Epithelial cell of esophagus (primary cell): ENCODE measurements around the gene RNLS.

Experiments
- DNase-seq: peaks from one replicate; pipeline ENCODE4 v3.0.0; 2010; ENCODE audit warnings: low read depth
- H3K4me3 ChIP-seq: 2 replicates; pipeline ENCODE4 v1.5.1; 2011; ENCODE audit warnings: mild to moderate bottlenecking, low read length, control low read depth
- TF ChIP-seq, protein P1 (sequence below): IDR thresholded peaks from 2 replicates; pipeline ENCODE4 v1.5.1; 2011; ENCODE audit warnings: low read depth, mild to moderate bottlenecking, low read length, control low read depth, inconsistent platforms; ENCODE audit not compliant: insufficient read depth; ENCODE audit errors: missing control alignments

RNLS gene

DNA sequence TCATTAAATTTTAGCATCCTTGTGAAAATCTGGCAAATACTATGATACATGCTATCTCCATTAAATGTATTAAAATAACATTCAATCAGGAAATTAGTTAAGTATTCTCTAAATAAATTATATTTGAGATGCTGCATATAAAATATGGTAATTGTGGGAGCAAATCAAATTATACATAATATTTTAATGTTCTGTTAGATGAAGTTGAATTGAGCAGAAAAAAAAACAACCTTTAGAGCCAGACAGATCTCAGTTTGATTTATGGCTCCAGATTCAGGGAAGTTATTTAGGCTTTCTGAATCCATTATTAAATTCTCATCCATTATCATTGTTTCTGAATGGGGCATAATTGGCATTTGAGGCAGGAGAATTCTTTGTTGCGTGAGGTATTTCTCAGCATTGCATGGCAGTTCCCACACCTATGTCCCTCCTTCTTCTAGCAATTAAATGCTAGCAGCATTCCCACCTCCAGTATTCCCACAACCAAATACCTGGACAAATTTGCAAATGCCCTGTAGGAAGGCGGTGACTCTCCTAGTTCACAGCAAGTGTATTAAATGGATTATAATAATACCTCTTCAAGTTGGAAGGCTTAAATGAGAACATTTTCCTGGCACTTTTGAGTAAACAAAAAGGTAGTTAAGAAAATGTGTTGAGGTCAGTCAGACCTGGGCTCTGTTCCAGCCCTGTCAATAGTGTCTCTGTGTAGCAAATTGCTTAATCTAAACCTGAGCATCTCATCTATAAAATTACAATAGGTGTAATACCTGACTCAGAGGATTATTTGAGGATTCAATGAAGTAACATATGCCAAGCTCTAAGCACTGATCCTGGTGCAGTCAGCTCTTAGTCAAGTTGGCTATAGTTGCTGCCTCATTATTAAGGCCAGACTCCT lies 108.9 kb downstream of the RNLS start:
- H3K4me3 ChIP-seq, result no peak overlapping the region
- DNase-seq, result peak; percentile 96
- TF ChIP-seq, protein P1, sequence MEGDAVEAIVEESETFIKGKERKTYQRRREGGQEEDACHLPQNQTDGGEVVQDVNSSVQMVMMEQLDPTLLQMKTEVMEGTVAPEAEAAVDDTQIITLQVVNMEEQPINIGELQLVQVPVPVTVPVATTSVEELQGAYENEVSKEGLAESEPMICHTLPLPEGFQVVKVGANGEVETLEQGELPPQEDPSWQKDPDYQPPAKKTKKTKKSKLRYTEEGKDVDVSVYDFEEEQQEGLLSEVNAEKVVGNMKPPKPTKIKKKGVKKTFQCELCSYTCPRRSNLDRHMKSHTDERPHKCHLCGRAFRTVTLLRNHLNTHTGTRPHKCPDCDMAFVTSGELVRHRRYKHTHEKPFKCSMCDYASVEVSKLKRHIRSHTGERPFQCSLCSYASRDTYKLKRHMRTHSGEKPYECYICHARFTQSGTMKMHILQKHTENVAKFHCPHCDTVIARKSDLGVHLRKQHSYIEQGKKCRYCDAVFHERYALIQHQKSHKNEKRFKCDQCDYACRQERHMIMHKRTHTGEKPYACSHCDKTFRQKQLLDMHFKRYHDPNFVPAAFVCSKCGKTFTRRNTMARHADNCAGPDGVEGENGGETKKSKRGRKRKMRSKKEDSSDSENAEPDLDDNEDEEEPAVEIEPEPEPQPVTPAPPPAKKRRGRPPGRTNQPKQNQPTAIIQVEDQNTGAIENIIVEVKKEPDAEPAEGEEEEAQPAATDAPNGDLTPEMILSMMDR, result no peak

DNA sequence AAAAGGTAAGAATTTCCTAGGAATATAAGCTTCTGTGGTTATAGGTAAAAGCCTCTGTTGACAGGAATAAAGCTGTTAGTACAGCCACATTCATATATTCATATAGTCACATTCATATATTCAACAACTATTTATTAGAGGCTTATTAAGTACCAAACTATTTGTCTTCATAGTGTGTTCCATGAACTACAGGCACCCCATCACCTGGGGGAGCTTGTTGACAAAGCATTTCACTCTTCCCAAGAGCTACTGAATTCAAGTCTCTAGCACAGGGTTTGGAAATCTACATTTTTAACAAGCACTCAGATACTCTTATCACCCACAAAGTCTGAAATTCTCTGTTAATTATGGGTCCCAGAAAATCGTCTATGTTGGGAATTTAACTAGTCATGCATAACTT lies 110.6 kb downstream of the RNLS start:
- no peak overlapping the region for H3K4me3 ChIP-seq
- no peak for DNase-seq
- TF ChIP-seq, protein P1, result no peak

DNA sequence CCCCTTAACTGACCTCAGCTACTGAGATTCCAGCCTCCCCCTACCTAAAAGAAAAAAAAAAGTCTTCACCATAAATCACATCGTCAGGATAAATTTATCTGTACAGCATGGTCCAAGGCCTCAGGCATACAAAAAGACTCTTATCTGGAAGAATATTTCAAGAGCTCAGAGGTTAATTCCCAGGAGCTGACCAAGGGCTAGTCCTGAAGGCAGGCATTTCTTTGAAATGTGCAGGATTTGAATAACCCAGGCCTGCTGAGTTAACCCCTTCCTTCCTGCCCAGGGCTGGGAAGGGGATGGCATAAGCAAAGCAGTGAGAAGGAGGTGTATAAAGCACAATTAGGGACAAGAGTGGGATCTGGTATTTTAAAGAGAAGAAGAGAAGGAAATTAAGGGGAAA lies 111.2 kb downstream of the RNLS start:
- DNase-seq, result no peak
- no peak overlapping the region for H3K4me3 ChIP-seq
- TF ChIP-seq, protein P1, result no peak

DNA sequence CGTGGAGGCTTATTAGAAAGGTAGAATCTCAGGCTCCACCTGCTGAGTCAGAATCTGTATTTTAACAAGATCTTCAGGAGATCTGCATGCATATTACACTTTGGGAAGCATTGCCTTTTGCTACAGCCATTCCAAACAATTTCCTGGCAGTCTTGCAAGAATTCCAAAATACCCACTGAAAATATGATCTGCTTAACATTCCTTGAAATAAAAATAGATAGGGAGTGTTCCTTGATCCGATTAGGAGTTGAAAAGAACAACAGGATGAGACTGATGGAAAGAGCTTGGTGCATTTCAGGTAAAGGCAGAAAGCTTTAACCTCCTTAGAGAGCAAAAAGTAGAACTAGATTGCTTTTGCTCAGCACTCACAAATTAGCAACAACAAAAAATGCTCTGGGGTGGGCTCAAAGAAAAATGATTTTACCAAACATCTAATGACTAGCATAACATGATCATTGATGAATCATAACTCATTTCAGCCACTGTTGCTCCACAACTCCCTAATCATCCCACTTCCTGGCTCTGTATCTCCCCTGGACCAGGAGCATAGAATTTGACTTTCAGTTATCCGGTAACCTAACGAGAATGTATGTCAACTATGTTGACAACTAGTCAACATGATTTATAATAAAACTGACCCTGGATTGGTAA lies 115.2 kb downstream of the RNLS start:
- peak; percentile 43 for DNase-seq
- TF ChIP-seq, protein P1, result no peak
- H3K4me3 ChIP-seq, result no peak overlapping the region

DNA sequence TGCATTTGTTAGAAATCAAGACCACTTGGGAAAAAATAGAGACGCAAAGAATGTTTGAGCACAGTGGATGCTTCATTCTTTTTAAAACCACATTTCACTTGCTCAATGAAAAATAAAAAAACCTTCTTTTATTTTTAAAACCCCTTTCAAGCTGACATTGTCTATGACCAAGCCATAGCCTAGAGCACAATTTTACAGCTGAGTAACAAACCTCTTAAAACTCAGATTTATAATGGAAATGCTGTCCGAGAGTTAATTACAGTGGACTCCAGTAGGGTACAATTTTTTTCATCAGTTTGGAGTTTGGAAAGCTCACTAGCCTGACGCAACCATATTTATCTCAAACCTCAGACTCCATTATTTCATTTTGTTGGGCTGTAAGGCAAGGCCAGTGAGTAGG lies 116.3 kb downstream of the RNLS start:
- no peak for DNase-seq
- H3K4me3 ChIP-seq, result no peak overlapping the region
- TF ChIP-seq, protein P1, result no peak

DNA sequence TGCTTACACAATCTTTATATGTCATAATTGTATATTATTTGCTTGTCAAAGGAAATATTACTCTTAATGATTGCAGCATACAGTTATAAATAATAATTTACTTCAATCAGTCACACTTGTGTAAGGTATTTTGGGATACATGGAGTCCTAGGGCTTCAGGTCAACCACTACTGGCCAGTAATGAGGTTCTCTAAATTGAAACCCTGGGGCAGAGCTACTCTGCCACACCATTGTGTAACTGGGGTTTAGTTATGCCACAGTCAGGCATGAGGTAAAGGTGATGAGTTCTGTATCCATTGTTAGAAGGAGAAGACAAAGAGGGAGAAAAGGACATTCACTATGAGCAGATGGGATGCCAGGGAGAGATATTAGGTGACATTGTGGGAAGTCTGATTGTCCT lies 117.4 kb downstream of the RNLS start:
- TF ChIP-seq, protein P1, result no peak
- DNase-seq, result no peak
- H3K4me3 ChIP-seq, result no peak overlapping the region
